Measurements from ENCODE around the gene SALL1.

- TF ChIP-seq, protein P1, sequence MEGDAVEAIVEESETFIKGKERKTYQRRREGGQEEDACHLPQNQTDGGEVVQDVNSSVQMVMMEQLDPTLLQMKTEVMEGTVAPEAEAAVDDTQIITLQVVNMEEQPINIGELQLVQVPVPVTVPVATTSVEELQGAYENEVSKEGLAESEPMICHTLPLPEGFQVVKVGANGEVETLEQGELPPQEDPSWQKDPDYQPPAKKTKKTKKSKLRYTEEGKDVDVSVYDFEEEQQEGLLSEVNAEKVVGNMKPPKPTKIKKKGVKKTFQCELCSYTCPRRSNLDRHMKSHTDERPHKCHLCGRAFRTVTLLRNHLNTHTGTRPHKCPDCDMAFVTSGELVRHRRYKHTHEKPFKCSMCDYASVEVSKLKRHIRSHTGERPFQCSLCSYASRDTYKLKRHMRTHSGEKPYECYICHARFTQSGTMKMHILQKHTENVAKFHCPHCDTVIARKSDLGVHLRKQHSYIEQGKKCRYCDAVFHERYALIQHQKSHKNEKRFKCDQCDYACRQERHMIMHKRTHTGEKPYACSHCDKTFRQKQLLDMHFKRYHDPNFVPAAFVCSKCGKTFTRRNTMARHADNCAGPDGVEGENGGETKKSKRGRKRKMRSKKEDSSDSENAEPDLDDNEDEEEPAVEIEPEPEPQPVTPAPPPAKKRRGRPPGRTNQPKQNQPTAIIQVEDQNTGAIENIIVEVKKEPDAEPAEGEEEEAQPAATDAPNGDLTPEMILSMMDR (IDR thresholded peaks at IDR 0.05 in 8 of 11, conservative IDR thresholded peaks at IDR 0.05 in 3 of 11) = no peak
- TF ChIP-seq POLR2A (IDR thresholded peaks at IDR 0.05) (no peak), POLR2AphosphoS5 (IDR thresholded peaks at IDR 0.05) (no peak)
Observed at GRCh38 chr16:51129105-51129504, 22.0 kb downstream of the SALL1 start.
